GM12874 (cell line): ENCODE measurements around the gene MYCT1.

Experiments used
- CTCF ChIP-seq: IDR thresholded peaks from 2 replicates; pipeline ENCODE4 v1.5.1; 2011; ENCODE audit warnings: low read depth, mild to moderate bottlenecking, control low read depth, low read length, moderate library complexity; ENCODE audit not compliant: insufficient read depth

MYCT1 gene

GRCh38 chr6:152701081-152701862 is 3.6 kb downstream of the MYCT1 start:
- TF ChIP-seq CTCF: no peak

GRCh38 chr6:152701863-152702401 is 4.2 kb downstream of the MYCT1 start:
- no peak for TF ChIP-seq CTCF

GRCh38 chr6:152705327-152705726 is 7.6 kb downstream of the MYCT1 start:
- no peak for TF ChIP-seq CTCF

- TF ChIP-seq CTCF: no peak
Measured at GRCh38 chr6:152716322-152716721, 18.6 kb downstream of the MYCT1 start.

- TF ChIP-seq CTCF: no peak
Measured at GRCh38 chr6:152720974-152721373, 23.3 kb downstream of the MYCT1 start.

GRCh38 chr6:152721956-152722355 is 24.3 kb downstream of the MYCT1 start:
- TF ChIP-seq CTCF: no peak

GRCh38 chr6:152723398-152723797 is 25.7 kb downstream of the MYCT1 start:
- no peak for TF ChIP-seq CTCF
